H1 (cell line): ENCODE data around the gene MMAB. TPM values are rescaled to one million over a fixed set of nuclear protein-coding genes. Genes with fewer than 3 reads are reported as not detected.

Experiments
- CTCF ChIA-PET: fragments of 300-600 bp; sonication (Branson Sonifier 250); formaldehyde crosslinking; loops from one replicate; lab custom pipeline; 2021; ENCODE audit not compliant: partially characterized antibody; lab: Charles Lee
- POLR2A ChIA-PET: fragments of 300-600 bp; sonication (Branson Sonifier 250); formaldehyde crosslinking; loops from one replicate; lab custom pipeline; 2021; ENCODE audit warnings: inconsistent platforms; ENCODE audit not compliant: partially characterized antibody; lab: Charles Lee
- DNase-seq, 2 experiments: peaks; one replicate each; pipeline versions ENCODE4 v3.0.0 to v3.0.0-alpha.2; 2010 to 2022; ENCODE audit warnings: low spot score in 2 of 2, low read depth in 1 of 2, mixed read lengths in 1 of 2
- FAIRE-seq: peaks from 2 replicates; lab custom pipeline; 2011; peaks lifted over from hg19 to GRCh38; lab: Jason Lieb, UNC
- H2AFZ ChIP-seq: 2 replicates; pipeline ENCODE4 v1.8.1; 2012; ENCODE audit warnings: low read length, inconsistent platforms
- H2AK5ac ChIP-seq: 2 replicates; pipeline ENCODE4 v1.6.1; 2013; ENCODE audit warnings: low read depth, low read length
- H2BK120ac ChIP-seq: replicated peaks from 2 replicates; pipeline ENCODE3; 2013; ENCODE audit warnings: low read depth, low read length, inconsistent platforms
- H2BK12ac ChIP-seq: 2 replicates; pipeline ENCODE4 v1.6.1; 2013; ENCODE audit warnings: low read depth, low read length
- H2BK15ac ChIP-seq: 2 replicates; pipeline ENCODE4 v1.6.1; 2013; ENCODE audit warnings: low read length
- H2BK20ac ChIP-seq: 2 replicates; pipeline ENCODE4 v1.6.1; 2013; ENCODE audit warnings: low read length
- H2BK5ac ChIP-seq: 2 replicates; pipeline ENCODE4 v1.6.1; 2013; ENCODE audit warnings: low read depth, low read length
- H3K14ac ChIP-seq: 2 replicates; pipeline ENCODE4 v1.6.1; 2013; ENCODE audit warnings: inconsistent platforms; ENCODE audit not compliant: insufficient read length
- H3K18ac ChIP-seq: 2 replicates; pipeline ENCODE4 v1.6.1; 2013; ENCODE audit warnings: low read length; ENCODE audit errors: extremely low read depth
- H3K23ac ChIP-seq: 2 replicates; pipeline ENCODE4 v1.6.1; 2013; ENCODE audit warnings: inconsistent platforms; ENCODE audit not compliant: insufficient read length
- H3K23me2 ChIP-seq: 2 replicates; pipeline ENCODE4 v1.6.1; 2013; ENCODE audit warnings: low read depth, low read length
- H3K27ac ChIP-seq: 2 replicates; pipeline ENCODE4 v1.6.1; 2011; ENCODE audit warnings: low read depth, low read length, inconsistent platforms
- H3K27me3 ChIP-seq, 4 experiments: replicated peaks in 1 of 4; 1 replicate in 1 of 4; 2 replicates in 3 of 4; pipeline versions ENCODE4 v1.6.1 to v1.8.1; 2011 to 2013; ENCODE audit warnings: low read length in 3 of 4, mild to moderate bottlenecking in 3 of 4, inconsistent platforms in 2 of 4, mixed read lengths in 2 of 4, moderate library complexity in 1 of 4; ENCODE audit not compliant: control insufficient read depth in 3 of 4, insufficient read depth in 3 of 4; ENCODE audit errors: extremely low read depth in 1 of 4
- H3K36me3 ChIP-seq, 4 experiments: 2 replicates each; pipeline versions ENCODE4 v1.6.1 to v1.8.1; 2011 to 2013; ENCODE audit warnings: mild to moderate bottlenecking in 4 of 4, low read length in 3 of 4, moderate library complexity in 2 of 4, control low read depth in 1 of 4, inconsistent platforms in 1 of 4; ENCODE audit not compliant: insufficient read depth in 4 of 4, control insufficient read depth in 2 of 4
- H3K4ac ChIP-seq: replicated peaks from 2 replicates; pipeline ENCODE3; 2013; ENCODE audit warnings: low read length, low read depth, mixed read lengths, inconsistent platforms; ENCODE audit not compliant: insufficient read length
- H3K4me1 ChIP-seq, 4 experiments: replicated peaks in 1 of 4; 1 replicate in 1 of 4; 2 replicates in 3 of 4; pipeline versions ENCODE4 v1.6.1 to v1.8.1; 2011 to 2013; ENCODE audit warnings: low read length in 3 of 4, inconsistent platforms in 2 of 4, mixed read lengths in 1 of 4; ENCODE audit not compliant: insufficient read depth in 4 of 4, control insufficient read depth in 3 of 4
- H3K4me2 ChIP-seq, 2 experiments: 2 replicates each; pipeline versions ENCODE4 v1.6.1 to v1.8.1; 2011 to 2013; ENCODE audit warnings: low read depth in 2 of 2, low read length in 2 of 2, control low read depth in 1 of 2, inconsistent platforms in 1 of 2, mild to moderate bottlenecking in 1 of 2; ENCODE audit not compliant: insufficient read depth in 1 of 2
- H3K4me3 ChIP-seq, 4 experiments: fragments of 200-600, 300-600 bp in 1 of 4; sonication (generic), shearing (Covaris generic), sonication (Bioruptor Twin) in 1 of 4; 2 replicates each; pipeline versions ENCODE4 v1.5.1 to v1.8.1; 2011 to 2016; ENCODE audit warnings: low read length in 4 of 4, low read depth in 3 of 4, control low read depth in 2 of 4, inconsistent platforms in 2 of 4, mild to moderate bottlenecking in 2 of 4, mixed read lengths in 1 of 4, moderate library complexity in 1 of 4; ENCODE audit not compliant: insufficient read depth in 2 of 4; ENCODE audit errors: extremely low read depth in 1 of 4
- H3K56ac ChIP-seq: replicated peaks from 2 replicates; pipeline ENCODE3; 2013; ENCODE audit warnings: low read depth, mild to moderate bottlenecking, mixed read lengths, low read length, inconsistent platforms; ENCODE audit not compliant: insufficient read length
- H3K79me1 ChIP-seq: 2 replicates; pipeline ENCODE4 v1.6.1; 2013; ENCODE audit warnings: low read depth, low read length, control low read depth
- H3K79me2 ChIP-seq, 2 experiments: 2 replicates each; pipeline versions ENCODE4 v1.6.1 to v1.8.1; 2012 to 2013; ENCODE audit warnings: low read length in 2 of 2, mild to moderate bottlenecking in 2 of 2, inconsistent platforms in 1 of 2; ENCODE audit not compliant: insufficient read depth in 2 of 2, control insufficient read depth in 1 of 2
- H3K9ac ChIP-seq, 4 experiments: replicated peaks in 1 of 4; 1 replicate in 1 of 4; 2 replicates in 3 of 4; pipeline versions ENCODE4 v1.6.1 to v1.8.1; 2011 to 2013; ENCODE audit warnings: low read depth in 3 of 4, low read length in 3 of 4, control low read depth in 2 of 4, mild to moderate bottlenecking in 2 of 4, moderate library complexity in 2 of 4, inconsistent platforms in 1 of 4; ENCODE audit errors: extremely low read depth in 1 of 4
- H3K9me3 ChIP-seq, 2 experiments: 2 replicates each; pipeline versions ENCODE4 v1.6.1 to v1.8.1; 2012 to 2013; ENCODE audit warnings: mild to moderate bottlenecking in 2 of 2, moderate library complexity in 2 of 2, control low read depth in 1 of 2, inconsistent platforms in 1 of 2, low read depth in 1 of 2, low read length in 1 of 2, mixed read lengths in 1 of 2; ENCODE audit not compliant: insufficient read depth in 2 of 2
- H4K20me1 ChIP-seq, 2 experiments: replicated peaks in 1 of 2; 2 replicates each; pipeline versions ENCODE3 to v1.8.1; 2011 to 2013; ENCODE audit warnings: inconsistent platforms in 2 of 2, low read length in 2 of 2, mild to moderate bottlenecking in 1 of 2; ENCODE audit not compliant: insufficient read depth in 2 of 2, control insufficient read depth in 1 of 2
- H4K5ac ChIP-seq: 2 replicates; pipeline ENCODE4 v1.6.1; 2013; ENCODE audit warnings: low read length, low read depth, mixed read lengths, inconsistent platforms; ENCODE audit not compliant: insufficient read length
- H4K8ac ChIP-seq: 2 replicates; pipeline ENCODE4 v1.8.0; 2013; ENCODE audit warnings: mild to moderate bottlenecking, moderate library complexity, low read length, inconsistent platforms; ENCODE audit not compliant: insufficient read depth; ENCODE audit errors: extremely low read depth
- H4K91ac ChIP-seq: replicated peaks from 2 replicates; pipeline ENCODE3; 2013; ENCODE audit warnings: low read length, mixed read lengths, inconsistent platforms; ENCODE audit not compliant: insufficient read length
- CHD1 ChIP-seq: IDR thresholded peaks from 2 replicates; pipeline ENCODE4 v1.6.1; 2012; ENCODE audit warnings: low read depth, low read length, improper control_type of control experiment
- CHD2 ChIP-seq: IDR thresholded peaks from 2 replicates; pipeline ENCODE4 v1.6.1; 2012; ENCODE audit warnings: low read length, improper control_type of control experiment
- EP300 ChIP-seq, 2 experiments: IDR thresholded peaks; 1 replicate in 1 of 2; 2 replicates in 1 of 2; pipeline ENCODE4 v1.6.1; 2011 to 2012; ENCODE audit warnings: low read depth in 2 of 2, low read length in 2 of 2, mild to moderate bottlenecking in 2 of 2, borderline replicate concordance in 1 of 2, inconsistent platforms in 1 of 2, moderate library complexity in 1 of 2
- GABPA ChIP-seq: IDR thresholded peaks from 2 replicates; pipeline ENCODE4 v1.6.1; 2011; ENCODE audit warnings: mild to moderate bottlenecking, low read length, moderate library complexity, borderline replicate concordance; ENCODE audit not compliant: insufficient read depth
- HDAC6 ChIP-seq: IDR thresholded peaks from one replicate; pipeline ENCODE4 v1.7.1; 2012; ENCODE audit warnings: low read depth, mild to moderate bottlenecking, inconsistent platforms, low read length, moderate library complexity
- JUND ChIP-seq: IDR thresholded peaks from 2 replicates; pipeline ENCODE4 v1.6.1; 2011; ENCODE audit warnings: mild to moderate bottlenecking, improper control_type of control experiment, low read length
- KDM1A ChIP-seq: fragments of 200-600, 300-600 bp; sonication (generic); IDR thresholded peaks from 2 replicates; pipeline ENCODE4 v1.7.1; 2016; ENCODE audit warnings: mild to moderate bottlenecking, low read length, borderline replicate concordance
- PHF8 ChIP-seq: fragments of 200-600 bp; sonication (generic); conservative IDR thresholded peaks from 2 replicates; pipeline ENCODE4 v1.7.1; 2012; ENCODE audit warnings: low read depth, mild to moderate bottlenecking, inconsistent platforms, low read length, moderate library complexity
- RXRA ChIP-seq: IDR thresholded peaks from 2 replicates; pipeline ENCODE4 v1.6.1; 2011; ENCODE audit warnings: low read depth, mild to moderate bottlenecking, low read length, moderate library complexity; ENCODE audit not compliant: insufficient read depth
- SP1 ChIP-seq: IDR thresholded peaks from 2 replicates; pipeline ENCODE4 v1.6.1; 2011; ENCODE audit warnings: low read depth, low read length
- TAF7 ChIP-seq: optimal IDR thresholded peaks from 2 replicates; pipeline ENCODE3; 2011; ENCODE audit warnings: low read depth, mild to moderate bottlenecking, inconsistent platforms, low read length, moderate library complexity, borderline replicate concordance
- ZNF274 ChIP-seq: IDR thresholded peaks from 2 replicates; pipeline ENCODE4 v1.7.0; 2012; ENCODE audit warnings: low read length, borderline replicate concordance; ENCODE audit errors: extremely low read depth
- WGBS, 2 experiments: shearing (Covaris generic) in 1 of 2; methylation state at CpG; one replicate each; pipeline versions ENCODE4 v1.1.6 to v1.1.7; 2013 to 2015; ENCODE audit warnings: low lambda C conversion rate in 2 of 2, mixed read lengths in 2 of 2, inconsistent platforms in 1 of 2, low coverage in 1 of 2, missing lambda C conversion rate in 1 of 2; ENCODE audit not compliant: insufficient replicate concordance in 2 of 2, insufficient coverage in 1 of 2, insufficient read length in 1 of 2; ENCODE audit errors: extremely low coverage in 1 of 2, missing lambda C conversion rate in 1 of 2; 5-methylcytosine and 5-hydroxymethylcytosine counted together
- polyA plus RNA-seq, 7 experiments: library from polyadenylated mRNA; depleted of rRNA in 3 of 7; stranded (reverse) in 5 of 7; unstranded in 2 of 7; fragments of >200 nt in 5 of 7; fragments of 200-250 nt in 2 of 7; gene quantifications; 1 replicate in 5 of 7; 2 replicates in 1 of 7; 4 replicates in 1 of 7; pipeline versions ENCODE4 v1.2.1 to v1.2.3, GENCODE V29; 2011 to 2013; ENCODE audit warnings: missing spikeins in 2 of 7, mixed read lengths in 2 of 7
- total RNA-seq: library from RNA; stranded (reverse); fragmentation: NEBNext Ultra II Directional; extraction: Animal tissue kit (Norgen Biotek cat#: 25700); gene quantifications from 2 replicates; pipeline ENCODE4 v1.2.1, GENCODE V29; 2021

The MMAB gene
- total and polyA plus RNA-seq, 2 of the 8 experiments (the other 6 are each of a cell fraction or from before 2014, with no cell fraction given) = 12.9 to 18.5 TPM

DNA sequence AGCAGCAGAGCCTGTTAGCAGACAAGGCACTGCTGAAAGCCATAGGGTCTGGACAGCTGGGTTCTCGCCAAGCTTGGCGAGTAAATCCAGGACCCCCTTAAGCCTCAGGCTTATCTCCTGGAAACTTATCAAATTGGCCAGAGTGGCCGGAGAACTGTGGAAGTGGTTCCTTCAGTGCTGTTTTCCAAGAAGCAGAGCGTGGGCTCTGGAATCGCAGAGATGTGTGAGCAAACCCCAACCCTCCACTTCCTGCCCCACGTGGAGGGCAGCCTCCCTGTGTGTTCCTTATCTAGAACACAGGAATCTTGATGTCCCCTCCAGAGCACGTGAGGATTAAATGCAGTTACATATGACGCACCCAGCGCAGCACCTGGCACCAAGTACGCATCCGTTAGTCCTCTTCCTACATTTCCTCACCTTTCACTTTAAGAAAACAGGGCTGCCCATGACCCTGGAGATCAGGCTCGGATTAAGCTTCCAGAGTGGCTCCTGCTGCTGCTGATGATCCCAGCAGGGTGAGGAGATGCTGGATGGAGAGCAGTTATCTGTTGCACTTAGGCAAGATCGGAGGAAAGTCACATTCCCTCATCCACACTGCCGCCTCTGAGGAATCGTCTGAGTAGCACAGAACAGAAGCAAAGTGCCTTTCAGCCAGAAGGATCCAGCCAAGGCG, 35.0 kb downstream of the MMAB start:
- Histone ChIP-seq H4K5ac (no peak overlapping the region), H3K9ac (no peak overlapping the region), H3K56ac (no peak overlapping the region), H3K18ac (no peak overlapping the region), H3K23ac (no peak overlapping the region), H2BK5ac (no peak overlapping the region), H3K36me3 (no peaks in the 10 kb centered on the region; a peak in 1 of 8 replicates), H3K79me1 (no peaks in the 10 kb centered on the region), H3K4me2 (no peak overlapping the region), H3K14ac (no peak overlapping the region), H4K91ac (no peak overlapping the region), H3K4me3 (no peak overlapping the region), H3K79me2 (no peaks in the 10 kb centered on the region), H4K8ac (no peak overlapping the region), H3K4ac (no peak overlapping the region), H3K23me2 (no peaks in the 10 kb centered on the region), H3K9me3 (no peaks in the 10 kb centered on the region), H2BK12ac (no peak overlapping the region), H2BK120ac (no peak overlapping the region), H3K27me3 (no peaks in the 10 kb centered on the region), H3K27ac (no peak overlapping the region), H4K20me1 (no peaks in the 10 kb centered on the region), H3K4me1 (no peaks in the 10 kb centered on the region), H2AK5ac (no peak overlapping the region), H2AFZ (no peak overlapping the region), H2BK20ac (no peak overlapping the region), H2BK15ac (0 out of 2 replicates have a peak overlapping the region, but pooled peaks have one; percentile 40)
- POLR2A ChIA-PET = interaction anchor here (0.7 kb wide), 1 partner anchor 16 kb away, joined by 3 read pairs; no protein-coding TSS in a partner anchor
- WGBS, 2 experiments = 83% methylated on average over 16 of the region's 16 CpGs; no CpG with 5 or more reads in 1 of the 2 experiments
- FAIRE-seq (no peak), DNase-seq (no peak)
- no peak for TF ChIP-seq PHF8
- no peak for TF ChIP-seq SP1
- TF ChIP-seq TAF7 = no peak
- TF ChIP-seq CHD2 = no peak
- no peak for TF ChIP-seq KDM1A
- TF ChIP-seq ZNF274 = no peak
- no peak for TF ChIP-seq RXRA
- no peak for TF ChIP-seq HDAC6
- no peak for TF ChIP-seq CHD1
- TF ChIP-seq EP300 (IDR thresholded peaks at IDR 0.05; ENCODE audit: borderline replicate concordance in 1 of 2, low read depth in 2 of 2, low read length in 2 of 2) = no peak
- TF ChIP-seq JUND = no peak
- no peak for TF ChIP-seq GABPA
- CTCF ChIA-PET = interaction anchor here (0.6 to 5.7 kb wide), 5 partner anchors 16 to 48 kb away, joined by 3 to 47 read pairs (median 3); no protein-coding TSS in a partner anchor
